Uterus (tissue), 2 donors: ENCODE data around the gene IQCK.
"Not testable (repeated sequence)": the region's sequence is repeated elsewhere in the genome, so short reads cannot be mapped to it uniquely, and the experiment has no call there.

Source experiments
- CTCF ChIP-seq, 4 experiments: fragments of 200-600 bp in 2 of 4; fragments of 450-650 bp in 2 of 4; sonication (generic) in 2 of 4; IDR thresholded peaks; one replicate each; pipeline ENCODE4 v1.5.1; 2016 to 2019; ENCODE audit warnings: antibody characterized with exemption in 4 of 4, mild to moderate bottlenecking in 2 of 4, moderate library complexity in 1 of 4
- POLR2A ChIP-seq, 2 donors: fragments of 450-650 bp; IDR thresholded peaks; one replicate each; pipeline ENCODE4 v1.6.1; 2016; ENCODE audit warnings: antibody characterized with exemption in 2 of 2, mild to moderate bottlenecking in 1 of 2, moderate library complexity in 1 of 2

- TF ChIP-seq POLR2A, CTCF (IDR thresholded peaks at IDR 0.05): not testable (repeated sequence)
Observed at GRCh38 chr16:19716728-19717127, 1.3 kb upstream of the IQCK start.
